Stimulated activated CD8-positive, alpha-beta memory T cell treated with anti-CD3 and anti-CD28 coated beads, Interleukin-12 subunit alpha, Interleukin-12 subunit beta, amount 100 ng/mL, for 1 hour (primary cell): ENCODE measurements around the gene GPS1.

Experiments used
- DNase-seq: peaks from one replicate; pipeline ENCODE4 v3.0.0-alpha.2; 2020; ENCODE audit warnings: low read depth

GPS1 gene

DNA sequence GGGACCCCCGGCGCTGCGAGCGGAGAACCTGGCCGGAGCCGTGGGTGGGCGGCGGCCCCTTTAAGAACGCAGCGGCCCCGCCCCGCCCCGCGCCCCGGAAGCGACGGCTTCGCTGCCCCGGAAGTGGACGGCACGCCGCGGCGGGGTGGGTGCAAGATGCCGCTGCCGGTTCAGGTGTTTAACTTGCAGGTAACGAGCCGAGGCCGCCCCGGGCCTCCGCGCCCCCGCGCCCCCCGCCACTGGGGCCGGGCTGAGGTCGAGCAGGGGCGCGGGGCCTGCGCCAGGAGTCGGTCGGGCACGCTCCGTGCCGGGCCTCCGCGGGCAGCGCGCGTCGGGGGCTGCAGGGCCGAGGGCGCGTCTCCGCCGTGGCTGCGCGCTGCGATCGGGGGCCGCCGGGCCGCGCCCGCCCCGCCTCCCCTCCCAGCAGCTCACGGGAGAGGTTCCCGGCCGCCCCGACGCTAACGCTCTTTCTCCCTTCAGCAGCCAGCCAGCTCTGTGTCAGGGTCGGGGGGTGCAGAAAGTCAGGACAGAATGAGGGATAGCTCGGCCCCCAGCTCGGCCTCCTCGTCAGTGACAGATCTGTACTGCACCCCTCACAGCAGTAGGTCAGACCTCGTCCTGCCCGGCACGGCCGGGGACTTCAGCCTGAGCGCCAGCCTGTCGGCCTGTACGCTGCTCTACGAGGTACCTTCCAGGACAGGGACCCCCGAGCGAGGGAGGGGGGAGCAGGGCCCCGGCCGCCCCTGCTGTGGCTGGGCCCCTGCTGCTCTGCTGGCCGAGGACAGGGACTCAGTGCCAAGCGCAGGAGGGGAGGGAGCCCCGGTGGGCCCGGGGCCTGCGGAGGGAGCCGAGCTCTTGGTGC, at the start of gene GPS1, which contains the start of gene RFNG:
GPS1 (plus strand) TSS at position 123 of the 862 bp plus-strand sequence; CDS start at position 157, 34 bp downstream.
RFNG (minus strand) TSS at position 36 of the 862 bp plus-strand sequence. CDS start 45 bp downstream, outside the sequence.
- DNase-seq = peak; percentile 65

DNA sequence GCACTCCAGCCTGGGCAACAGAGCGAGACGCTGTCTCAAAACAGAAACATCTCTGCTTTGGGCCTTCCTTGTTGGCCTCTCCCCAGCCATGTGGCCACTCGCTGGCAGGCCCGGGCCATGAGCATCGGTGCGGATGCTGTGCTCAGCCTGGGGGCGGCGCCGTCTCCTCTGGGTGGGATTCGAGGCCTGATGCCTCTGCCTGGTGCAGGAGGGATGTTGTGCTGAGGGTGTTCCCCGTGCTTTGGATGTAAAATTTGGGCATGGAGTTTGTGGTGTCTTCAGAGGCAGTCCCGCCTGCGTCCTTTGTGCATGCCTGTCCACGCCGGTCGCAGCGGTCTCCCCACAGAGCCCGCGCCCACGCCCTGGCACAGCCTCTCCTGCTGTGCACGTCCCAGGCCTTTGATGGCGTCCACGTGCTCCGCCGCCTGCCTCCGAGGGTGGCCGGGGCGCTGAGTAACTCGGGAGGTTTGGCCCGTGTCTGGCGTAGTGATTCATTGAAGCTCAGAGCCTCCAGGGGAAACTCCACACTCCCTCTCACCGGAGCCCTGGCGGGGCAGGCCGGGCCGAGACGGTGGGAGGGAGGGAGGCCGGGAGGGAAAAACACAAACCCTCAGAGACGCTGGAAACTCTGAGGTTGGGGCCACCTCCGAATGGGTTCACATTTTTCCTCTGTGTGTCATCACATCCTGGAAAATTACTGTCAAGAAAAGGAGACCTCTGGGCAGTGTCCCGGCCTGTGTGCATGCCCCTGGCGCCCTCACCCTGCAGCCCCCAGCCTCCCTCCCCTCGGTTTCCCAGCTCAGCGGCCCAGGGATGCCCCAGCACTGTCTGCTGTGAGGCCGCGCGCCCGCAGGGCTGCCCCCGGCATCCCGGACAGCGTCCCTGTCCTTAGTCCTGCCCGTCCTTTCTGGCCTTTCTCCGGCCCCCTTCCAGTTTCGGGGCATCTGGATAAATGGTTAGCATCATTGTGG, 48.0 kb upstream of the GPS1 start:
- no peak for DNase-seq

GRCh38 chr17:82004517-82005455, 46.9 kb upstream of the GPS1 start:
- no peak for DNase-seq

GRCh38 chr17:82005701-82006348, 45.9 kb upstream of the GPS1 start:
- no peak for DNase-seq

GRCh38 chr17:82006468-82007227, 45.0 kb upstream of the GPS1 start:
- DNase-seq = no peak

- no peak for DNase-seq
Measured at GRCh38 chr17:82007228-82007494, 44.5 kb upstream of the GPS1 start.

- no peak for DNase-seq
Measured at GRCh38 chr17:82007495-82008257, 44.0 kb upstream of the GPS1 start.

DNA sequence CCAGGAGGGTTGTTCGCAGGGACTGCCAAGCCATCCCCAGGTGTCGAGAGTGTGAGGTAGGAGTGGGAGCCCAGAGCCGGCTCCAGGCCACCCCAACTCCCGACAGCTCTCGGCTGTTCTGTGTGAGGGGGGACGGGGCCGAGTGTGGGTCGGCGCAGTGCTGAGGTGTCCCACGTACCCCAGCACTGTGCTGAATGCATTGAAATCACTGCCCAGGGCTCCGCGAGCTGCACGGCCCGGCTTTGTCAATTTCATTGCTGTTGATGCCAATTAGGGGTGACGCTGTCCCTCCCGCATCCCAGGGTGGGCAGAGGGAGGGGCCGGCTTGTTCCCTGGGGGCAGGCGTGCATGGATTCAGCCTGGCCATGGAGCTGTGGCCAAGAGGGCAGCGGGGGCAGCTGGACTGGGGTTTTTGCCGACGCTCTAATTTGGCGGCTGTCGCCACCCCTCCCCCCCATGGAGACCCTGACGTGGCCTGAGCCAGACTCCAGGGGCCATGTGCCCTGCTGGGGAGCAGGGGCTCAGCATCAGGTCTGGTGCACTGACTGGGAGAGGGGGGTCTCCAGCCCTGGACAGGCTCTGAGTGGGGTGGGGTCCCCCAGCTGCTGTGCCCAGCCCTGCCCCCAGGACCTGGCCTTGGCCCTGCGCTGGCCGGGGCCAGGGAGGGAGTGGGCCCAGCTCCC, 43.3 kb upstream of the GPS1 start:
- DNase-seq = no peak

DNA sequence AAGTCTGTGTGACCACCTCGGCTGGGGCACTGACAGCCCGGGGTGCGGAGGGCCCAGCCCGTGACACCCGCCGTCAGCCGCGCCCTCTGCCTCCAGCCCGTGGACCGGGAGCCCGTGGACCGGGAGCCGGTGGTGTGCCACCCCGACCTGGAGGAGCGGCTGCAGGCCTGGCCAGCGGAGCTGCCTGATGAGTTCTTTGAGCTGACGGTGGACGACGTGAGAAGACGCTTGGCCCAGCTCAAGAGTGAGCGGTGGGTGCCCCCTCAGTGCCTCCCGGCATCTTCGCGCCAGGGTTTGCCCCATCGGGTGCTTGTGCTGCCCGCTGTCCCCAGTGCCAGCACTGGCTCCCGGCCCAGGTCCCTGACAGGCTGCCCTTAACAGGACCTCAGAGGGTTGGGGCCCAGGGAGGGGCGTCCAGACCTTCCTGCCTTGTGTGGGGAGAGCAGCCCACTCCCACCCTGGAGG, 42.7 kb upstream of the GPS1 start:
- no peak for DNase-seq

DNA sequence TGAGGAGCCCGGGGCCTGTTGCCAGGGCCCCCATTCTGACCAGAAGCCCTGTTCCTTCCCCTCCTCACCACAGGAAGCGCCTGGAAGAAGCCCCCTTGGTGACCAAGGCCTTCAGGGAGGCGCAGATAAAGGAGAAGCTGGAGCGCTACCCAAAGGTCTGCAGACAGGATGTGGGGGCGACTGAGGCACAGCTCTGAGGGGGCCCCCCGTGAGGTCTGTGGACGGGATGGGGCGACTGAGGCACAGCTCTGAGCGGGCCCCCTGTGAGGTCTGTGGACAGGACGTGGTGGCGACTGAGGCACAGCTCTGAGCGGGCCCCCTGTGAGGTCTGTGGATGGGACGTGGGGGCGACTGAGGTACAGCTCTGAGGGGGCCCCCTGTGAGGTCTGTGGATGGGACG, 42.3 kb upstream of the GPS1 start:
- DNase-seq = no peak

- no peak for DNase-seq
Measured at GRCh38 chr17:82010575-82011525, 40.8 kb upstream of the GPS1 start.

GRCh38 chr17:82011617-82012187, 40.0 kb upstream of the GPS1 start:
- DNase-seq = no peak

DNA sequence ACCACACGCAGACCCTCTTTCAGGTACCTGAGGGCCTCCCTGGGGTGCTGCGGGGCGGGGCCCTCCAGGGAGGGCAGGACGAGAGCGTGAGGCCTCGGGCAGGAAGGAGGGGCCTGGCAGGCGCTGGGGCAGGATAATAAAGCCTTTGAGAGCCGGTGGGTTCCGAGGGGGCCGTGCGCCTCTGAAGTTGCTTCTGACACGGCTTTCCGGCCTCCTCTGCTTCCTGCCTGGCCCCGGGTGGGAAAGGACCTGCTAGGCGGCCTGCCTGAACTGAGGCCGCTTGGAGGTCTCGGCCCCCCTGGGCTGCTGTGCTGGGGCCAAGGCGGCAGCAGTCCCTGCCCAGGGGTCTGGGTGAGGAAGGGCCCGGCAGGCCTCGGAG, 39.4 kb upstream of the GPS1 start:
- DNase-seq = no peak

DNA sequence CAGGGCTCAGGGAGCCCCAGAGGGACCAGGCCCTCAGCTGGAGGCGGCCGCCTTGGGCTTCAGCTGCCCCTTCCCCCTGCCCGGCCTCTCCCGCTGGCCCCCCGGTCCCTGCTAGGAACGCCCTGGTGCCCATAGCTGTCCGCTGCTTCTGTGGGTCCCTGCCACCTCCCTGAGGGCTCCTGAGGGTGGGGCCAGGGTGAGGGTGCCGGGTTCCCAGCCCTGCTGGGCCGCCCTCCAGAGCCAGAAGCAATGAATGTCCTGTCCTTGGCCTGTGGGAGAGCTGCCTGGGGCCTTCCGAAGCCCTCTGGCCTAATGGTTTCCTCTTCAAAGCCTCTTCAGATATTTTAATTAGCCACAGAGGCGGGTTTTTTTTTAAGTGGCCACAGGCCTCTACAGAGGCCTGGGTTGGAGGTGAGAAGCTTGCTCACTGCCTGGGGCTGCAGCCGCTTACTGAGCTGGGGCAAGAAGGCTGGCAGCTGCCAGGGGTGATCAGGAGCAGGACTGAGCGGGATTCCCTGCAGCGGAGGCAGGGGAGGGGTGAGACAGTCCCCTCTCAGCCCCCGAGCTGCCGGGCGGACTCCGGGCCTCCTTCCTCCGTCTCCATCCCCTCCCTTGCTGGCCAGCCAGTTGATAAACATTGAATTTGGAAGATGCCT, 38.9 kb upstream of the GPS1 start:
- no peak for DNase-seq

DNA sequence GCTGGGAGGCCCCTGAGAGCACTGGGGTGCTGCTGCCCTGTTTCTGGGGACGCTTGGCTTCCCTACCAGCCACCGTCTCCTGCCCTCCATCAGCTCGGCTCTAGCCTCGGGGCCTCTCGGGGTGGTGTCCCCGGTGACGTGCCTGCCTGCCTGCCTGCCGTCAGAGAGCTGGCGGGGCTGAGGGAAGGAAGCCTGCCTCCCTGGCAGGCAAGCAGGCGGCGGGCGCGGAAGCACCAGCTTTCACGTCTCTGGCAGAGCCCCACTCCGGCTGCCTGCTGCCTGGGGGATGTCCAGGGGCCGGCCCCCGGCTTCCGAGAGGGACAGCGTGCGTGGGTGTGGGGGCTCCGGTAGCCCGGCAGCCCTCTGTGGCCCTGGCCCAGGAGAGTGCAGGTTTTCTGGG, 38.4 kb upstream of the GPS1 start:
- no peak for DNase-seq

DNA sequence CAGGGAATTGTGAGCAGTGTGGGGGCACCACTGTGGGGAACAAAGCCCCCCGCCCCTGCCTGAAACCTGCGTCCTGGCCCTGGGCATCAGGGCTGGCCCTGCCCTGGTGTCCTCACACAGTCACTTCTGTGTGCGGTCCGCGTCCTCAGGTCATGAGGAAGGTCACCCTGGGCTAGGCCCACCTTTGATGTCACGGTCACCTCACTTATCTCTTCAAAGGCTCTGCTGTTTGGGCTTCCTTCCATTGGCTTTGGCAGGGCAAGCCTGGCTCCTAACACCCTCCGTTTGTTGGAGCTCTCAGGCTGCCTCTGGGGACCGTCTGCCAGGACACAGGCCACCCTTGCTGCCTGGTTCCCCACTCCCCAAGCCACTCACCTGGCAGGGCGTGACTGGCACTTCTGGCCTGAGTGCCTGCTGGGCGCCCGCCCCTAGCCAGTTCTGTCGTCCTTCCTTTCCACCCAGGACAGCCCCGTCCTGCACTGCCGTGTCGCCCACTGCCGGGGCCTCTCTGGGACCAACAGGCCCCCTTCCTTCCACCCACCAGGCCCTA, 37.9 kb upstream of the GPS1 start:
- DNase-seq = no peak

DNA sequence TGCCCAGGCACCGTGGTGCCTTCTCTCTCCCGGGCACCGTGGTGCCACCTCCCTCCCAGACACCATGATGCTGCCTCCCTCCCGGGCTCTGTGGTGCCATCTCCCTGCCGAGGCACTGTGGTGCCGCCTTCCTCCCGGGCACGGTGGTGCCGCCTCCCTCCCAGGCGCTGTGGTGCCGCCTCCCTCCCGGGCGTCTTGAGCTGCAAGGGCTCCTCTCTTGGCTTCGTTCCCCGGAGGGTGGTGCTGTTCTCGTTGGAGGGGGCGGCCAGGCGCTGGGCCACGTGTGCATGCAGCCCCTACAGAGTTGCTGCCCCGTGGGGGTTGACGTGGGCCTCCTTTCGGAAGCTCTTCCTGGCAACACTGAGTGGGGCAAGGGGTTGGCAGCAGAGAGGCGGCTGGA, 37.3 kb upstream of the GPS1 start:
- no peak for DNase-seq
